ENCODE data around the gene PRAMEF17.
"Not testable (repeated sequence)": the region's sequence is repeated elsewhere in the genome, so short reads cannot be mapped to it uniquely, and the experiment has no call there.

PRAMEF17 gene, protein sequence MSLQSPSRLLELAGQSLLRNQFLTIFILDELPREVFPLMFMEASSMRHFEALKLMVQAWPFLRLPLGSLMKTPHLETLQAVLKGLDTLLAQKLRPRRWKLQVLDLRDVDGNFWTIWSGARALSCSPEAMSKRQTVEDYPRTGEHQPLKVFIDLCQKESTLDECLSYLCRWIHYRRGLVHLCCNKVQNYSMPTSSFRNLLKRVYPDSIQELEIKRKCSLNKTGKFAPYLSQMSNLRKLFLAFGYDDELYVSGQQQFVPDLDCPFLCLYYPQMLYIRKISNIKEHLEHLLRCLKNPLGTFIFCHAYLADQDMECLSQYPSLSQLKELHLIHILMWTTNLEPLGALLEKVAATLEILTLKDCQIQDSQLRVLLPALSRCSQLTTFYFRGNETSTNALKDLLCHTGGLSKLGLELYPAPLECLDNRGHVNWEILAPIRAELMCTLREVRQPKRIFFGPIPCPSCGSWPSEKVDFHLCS

DNA sequence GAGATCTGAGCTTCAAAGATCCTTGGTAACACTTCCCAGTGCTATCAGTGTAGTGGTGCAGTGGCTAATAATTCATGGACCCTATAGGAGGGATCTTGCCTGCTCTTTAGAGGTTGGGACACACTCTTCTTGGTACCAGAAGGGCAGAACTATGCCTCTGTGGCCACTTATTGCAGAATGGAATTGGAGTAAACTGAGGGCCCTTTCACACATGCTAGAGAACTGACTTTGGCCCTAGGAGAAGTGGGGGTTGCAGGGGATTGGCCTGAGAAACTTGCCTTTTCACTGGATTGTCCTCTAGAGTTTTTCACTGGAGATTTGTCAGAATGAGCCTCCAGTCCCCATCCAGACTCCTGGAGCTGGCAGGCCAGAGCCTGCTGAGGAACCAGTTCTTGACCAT, at the start of gene PRAMEF17:
Gene PRAMEF17, plus strand, starts transcription at position 301 of the 400 bp plus-strand sequence. Its CDS starts 26 bp downstream, at position 327.
- DNase-seq: not testable (repeated sequence)

DNA sequence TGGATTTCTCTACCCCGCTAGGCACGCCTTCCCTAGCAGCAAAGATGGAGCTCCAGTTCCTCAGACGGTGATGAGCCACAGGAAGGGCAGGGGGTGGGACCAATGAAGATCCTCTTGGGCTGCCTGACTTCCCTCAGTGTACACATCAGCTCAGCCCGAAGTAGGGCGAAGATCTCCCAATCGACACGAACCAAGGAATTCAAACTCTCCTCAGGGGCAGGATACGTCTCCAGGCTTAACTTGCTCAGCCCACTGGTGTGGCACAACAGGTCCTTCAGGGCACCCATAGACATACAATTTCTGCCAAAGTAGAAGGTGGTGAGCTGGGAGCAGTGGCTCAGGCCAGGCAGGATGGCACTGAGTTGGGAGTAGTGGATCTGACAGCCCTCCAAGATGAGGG, 46.9 kb upstream of the PRAMEF17 start:
- DNase-seq: not testable (repeated sequence)

DNA sequence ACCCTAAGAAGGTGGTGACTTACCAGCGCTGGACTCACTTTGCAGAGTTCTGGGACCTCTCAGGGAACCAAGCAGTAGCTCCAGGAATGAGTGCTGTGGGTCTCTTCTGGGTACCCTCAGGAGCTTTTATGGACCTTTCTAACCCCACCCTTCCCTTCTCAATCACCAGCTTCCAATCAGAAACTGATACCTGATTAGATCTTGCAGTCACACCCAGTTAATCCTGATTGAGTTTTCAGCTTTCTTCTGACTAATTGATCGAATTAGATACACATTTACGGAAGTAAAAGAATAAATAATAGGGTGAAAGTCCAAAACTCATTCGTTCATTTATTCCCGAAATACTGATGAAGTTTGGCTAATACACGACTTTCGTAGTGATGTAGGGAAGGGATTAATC, 42.4 kb upstream of the PRAMEF17 start, which contains the start of gene PRAMEF14:
Gene PRAMEF14, minus strand, starts transcription at position 101 of the 400 bp plus-strand sequence. CDS start 1,820 bp downstream, outside the sequence.
- DNase-seq: not testable (repeated sequence)

DNA sequence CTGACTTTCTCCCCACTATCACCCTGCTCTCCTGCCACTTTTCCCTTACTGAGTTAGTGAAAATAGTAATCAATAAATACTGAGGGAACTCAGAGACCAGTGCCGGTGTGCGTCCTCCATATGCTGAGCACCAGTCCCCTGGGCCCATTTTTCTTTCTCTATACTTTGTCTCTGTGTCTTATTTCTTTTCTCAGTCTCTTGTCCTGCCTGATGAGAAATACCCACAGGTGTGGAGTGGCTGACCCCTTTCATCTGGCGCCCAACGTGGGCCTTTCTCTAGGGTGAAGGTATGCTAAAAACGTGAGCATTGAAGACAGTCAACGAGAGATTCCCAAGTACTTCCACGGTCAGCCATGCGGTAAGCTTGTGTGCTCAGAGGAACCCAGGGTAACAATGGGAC, 36.0 kb upstream of the PRAMEF17 start:
- not testable (repeated sequence) for DNase-seq

DNA sequence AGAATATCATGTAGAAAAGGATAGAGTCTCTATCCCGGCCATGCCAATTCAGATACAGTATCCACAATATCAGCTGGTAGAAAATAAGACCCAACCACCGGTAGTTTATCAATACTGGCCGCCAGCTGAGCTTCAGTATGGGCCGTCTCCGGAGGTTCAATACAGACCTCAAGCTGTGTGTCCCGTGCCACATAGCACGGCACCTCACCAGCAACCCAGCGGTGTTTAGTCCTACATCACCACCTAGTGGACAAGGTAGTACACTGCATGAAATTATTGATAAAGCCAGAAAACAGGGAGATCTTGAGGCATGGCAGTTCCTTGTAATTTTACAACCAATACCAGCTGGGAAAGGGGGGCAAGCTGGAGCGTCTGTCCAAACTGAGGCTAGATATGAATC, 35.0 kb upstream of the PRAMEF17 start:
- DNase-seq: not testable (repeated sequence)

DNA sequence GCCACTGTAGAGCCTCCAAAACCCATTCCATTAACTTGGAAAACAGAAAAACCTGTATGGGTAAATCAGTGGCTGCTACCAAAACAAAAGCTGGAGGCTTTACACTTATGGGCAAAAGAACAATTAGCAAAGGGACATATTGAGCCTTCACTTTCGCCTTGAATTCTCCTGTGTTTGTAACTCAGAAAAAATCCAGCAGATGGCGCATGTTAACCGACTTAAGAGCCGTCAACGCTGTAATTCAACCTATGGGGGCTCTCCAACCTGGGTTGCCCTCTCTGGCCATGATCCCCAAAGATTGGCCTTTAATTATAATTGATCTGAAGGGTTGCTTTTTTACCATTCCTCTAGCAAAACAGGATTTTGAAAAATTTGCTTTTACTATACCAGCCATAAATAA, 32.7 kb upstream of the PRAMEF17 start:
- DNase-seq: not testable (repeated sequence)

DNA sequence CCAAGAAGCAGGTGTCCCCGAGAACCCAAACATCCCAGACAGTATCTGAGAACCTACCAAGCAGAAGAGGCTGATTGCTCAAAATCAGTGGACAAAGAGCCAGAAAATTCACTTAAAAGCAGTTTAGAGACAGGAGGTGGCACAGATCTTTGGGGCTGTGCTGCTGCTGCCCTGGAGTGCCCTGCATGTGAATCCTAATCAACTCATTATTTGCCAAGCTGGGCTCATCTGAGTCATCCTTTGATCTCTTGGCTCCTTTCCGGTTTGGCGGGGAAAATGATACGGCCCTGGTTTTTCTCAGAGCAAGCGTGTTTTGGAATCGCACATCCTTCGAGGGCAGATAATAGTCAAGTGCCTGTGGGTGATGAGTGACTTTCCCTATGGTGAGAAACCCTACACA, 27.1 kb upstream of the PRAMEF17 start:
- not testable (repeated sequence) for DNase-seq

DNA sequence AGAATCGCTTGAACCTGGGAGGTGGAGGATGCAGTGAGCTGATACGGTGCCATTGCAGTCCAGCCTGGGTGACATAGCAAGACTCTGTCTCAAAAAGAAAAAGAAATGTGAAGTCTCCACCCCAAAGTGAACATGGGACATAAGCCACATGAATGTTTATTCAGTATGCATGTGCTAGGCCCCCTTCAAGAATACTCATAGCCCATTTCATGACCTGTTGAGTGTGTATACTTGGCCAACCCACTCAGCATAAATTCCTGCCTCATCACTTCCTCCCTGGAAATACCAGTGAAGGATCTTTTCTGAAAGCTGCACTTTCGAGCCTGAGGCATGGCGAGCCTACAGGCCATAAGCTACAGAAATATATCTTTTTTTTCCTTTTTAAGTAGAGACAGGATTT, 24.5 kb upstream of the PRAMEF17 start:
- DNase-seq: not testable (repeated sequence)

DNA sequence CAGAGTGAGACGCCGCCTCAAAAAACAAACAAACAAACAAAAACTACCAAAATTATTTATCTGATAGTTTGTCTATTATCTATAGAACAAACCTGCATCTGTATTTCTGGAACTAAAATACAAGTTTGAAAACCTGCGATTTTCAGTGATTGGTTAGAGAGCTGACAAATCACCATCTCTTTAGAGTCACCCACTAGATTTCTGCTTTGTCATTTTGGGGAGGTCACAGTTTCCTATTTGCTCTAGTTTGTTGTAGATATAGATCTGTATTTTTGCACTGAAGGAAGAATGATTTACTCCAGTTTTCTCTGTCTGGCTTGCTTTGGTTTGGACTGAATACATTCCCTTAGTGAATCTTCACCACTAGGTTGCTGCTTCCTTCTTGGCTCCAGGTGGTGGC, 22.9 kb upstream of the PRAMEF17 start:
- not testable (repeated sequence) for DNase-seq

DNA sequence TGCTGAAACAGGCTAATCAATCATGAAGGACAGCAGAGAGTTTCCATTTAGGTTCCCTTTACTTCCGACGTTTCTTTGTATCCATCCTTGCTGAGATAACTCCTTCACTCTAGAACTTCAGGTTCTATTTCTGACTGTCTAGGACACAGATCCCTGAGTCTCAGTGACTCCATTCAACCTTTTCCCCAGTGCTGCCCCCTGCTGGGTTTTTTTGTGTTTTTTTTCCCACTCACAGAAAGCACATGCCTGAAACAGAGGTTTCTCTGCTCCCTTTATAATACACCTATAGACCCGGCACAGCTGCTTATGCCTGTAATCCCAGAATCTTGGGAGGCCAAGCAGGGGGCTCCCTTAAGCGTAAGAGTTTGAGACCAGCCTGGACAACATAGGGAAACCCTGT, 20.9 kb upstream of the PRAMEF17 start:
- not testable (repeated sequence) for DNase-seq

DNA sequence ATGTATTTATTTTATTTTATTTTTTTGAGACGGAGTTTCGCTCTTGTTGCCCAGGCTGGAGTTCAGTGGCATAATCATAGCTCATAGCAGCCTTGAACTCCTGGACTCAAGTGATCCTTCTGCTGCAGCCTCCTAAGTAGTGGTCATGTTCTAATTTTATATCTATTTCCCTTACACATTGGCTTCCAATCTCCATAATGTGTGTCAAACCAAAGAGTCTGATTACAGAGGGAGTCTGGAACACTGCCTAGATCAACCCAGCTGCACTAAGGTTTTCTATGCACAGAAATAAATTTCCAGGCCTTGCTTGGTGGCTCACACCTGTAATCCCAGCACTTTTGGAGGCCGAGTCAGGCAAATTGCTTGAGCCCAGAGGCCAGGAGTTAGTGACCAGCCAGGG, 10.4 kb upstream of the PRAMEF17 start:
- DNase-seq: not testable (repeated sequence)

DNA sequence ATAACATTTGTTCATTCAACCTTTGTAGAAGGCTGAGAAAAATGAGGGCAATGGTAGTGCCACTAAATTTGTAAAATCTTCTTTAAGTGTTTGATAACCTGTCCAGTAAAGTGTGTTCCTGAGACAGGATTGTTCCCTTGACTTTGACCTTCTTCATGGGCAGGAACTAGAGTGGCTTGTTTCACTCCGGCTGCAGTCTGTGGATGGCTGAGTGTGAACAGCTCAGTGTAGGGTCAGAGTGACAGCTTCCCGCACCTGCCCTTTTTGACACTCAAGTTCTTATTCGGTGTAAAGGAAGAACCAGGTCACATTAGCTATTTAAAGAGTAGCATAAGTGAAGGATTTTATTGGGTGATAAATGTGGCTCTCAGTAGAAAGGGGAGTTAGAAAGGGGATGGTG, 9.1 kb upstream of the PRAMEF17 start:
- not testable (repeated sequence) for DNase-seq

DNA sequence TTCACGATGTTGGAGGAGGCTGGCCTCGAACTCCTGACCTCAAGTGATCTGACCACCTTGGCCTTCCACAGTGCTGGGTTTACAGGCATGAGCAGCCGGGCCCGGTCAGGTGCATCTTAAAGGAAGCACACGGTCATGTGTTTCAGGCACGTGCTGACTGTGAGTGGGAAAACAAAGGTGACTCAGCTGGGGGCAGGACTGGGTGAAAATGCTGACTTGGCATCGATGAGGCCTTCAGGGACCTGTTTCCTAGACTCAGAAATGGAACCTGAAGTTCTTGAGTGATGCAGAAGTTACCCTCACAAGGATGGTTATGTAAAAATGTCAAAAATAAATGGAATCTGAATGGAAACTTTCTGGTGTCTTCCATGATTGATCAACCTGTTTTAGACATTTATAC, 3.6 kb downstream of the PRAMEF17 start:
- DNase-seq: not testable (repeated sequence)

DNA sequence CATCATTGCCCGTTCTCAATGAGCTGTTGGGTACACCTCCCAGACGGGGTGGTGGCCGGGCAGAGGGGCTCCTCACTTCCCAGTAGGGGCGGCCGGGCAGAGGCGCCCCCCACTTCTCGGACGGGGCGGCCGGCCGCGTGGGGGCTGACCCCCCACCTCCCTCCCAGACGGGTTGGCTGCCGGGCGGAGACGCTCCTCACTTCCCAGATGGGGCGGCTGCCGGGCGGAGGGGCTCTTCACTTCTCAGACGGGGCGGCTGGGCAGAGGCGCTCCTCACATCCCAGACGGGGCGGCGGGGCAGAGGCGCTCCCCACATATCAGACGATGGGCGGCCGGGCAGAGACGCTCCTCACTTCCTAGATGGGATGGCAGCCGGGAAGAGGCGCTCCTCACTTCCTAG, 5.3 kb downstream of the PRAMEF17 start:
- not testable (repeated sequence) for DNase-seq

DNA sequence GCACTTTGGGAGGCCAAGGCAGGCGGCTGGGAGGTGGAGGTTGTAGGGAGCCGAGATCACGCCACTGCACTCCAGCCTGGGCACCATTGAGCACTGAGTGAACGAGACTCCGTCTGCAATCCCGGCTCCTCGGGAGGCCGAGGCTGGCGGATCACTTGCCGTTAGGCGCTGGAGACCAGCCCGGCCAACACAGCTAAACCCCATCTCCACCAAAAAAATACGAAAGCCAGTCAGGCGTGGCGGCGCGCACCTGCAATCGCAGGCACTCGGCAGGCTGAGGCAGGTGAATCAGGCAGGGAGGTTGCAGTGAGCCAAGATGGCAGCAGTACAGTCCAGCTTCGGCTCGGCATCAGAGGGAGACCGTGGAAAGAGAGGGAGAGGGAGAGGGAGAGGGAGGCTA, 5.9 kb downstream of the PRAMEF17 start:
- DNase-seq: not testable (repeated sequence)

DNA sequence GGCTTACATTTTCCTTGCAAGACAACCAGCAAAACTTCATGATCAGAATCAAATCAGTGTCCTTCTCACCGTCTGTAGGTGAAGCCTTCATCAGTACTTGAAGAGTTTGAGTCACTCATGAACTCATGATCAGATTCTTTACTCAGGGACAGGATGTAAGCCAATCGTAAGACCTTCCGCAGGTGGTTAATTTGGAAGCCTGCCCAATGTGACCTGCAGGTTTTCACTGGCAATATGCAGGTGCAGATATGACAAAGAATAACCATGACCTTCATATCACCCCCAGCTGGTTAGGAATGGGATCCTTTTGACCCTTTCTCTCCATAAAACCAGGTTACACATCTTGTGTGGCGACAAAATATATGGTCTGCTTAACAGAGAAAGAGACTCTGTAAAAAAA, 18.4 kb downstream of the PRAMEF17 start:
- DNase-seq: no peak

DNA sequence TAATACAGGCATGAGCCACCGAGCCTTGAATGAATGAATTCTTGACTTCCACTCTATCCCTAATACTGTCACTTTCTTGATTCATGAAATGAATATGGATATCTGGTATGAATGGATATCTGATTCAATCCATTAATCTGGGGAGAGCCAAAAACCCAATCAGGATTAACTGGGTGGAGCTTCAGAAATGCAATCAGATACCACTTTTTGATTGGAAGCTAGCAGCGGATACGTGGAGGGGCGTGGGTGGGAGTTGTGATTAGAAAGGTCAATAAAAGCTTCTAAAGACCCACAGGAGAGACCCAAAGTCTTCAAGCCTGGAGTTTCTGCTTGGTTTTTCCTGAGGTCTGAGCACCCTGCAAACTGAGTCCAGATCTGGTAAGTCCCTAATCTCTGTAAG, 20.7 kb downstream of the PRAMEF17 start, which contains the start of gene PRAMEF20:
Gene PRAMEF20, plus strand, starts transcription at position 301 of the 400 bp plus-strand sequence. CDS start 5,905 bp downstream, outside the sequence.
- DNase-seq: not testable (repeated sequence)

DNA sequence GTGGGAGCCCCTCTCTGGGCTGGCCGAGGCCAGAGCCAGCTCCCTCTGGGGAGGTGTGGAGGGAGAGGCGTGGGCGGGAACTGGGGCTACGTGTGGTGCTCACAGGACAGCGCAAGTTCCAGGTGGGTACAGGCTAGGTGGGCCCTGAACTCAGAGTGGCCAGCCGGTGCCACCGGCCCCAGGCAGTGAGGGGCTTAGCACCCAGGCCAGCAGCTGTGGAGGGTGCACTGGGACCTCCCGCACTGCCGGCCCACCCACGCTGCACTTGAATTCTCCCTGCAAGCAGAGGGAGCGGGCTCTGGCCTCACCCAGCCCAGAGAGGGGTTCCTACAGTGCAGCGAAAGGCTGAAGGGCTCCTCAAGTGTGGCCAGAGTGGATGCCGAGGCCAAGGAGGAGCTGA, 41.1 kb downstream of the PRAMEF17 start:
- no peak for DNase-seq

DNA sequence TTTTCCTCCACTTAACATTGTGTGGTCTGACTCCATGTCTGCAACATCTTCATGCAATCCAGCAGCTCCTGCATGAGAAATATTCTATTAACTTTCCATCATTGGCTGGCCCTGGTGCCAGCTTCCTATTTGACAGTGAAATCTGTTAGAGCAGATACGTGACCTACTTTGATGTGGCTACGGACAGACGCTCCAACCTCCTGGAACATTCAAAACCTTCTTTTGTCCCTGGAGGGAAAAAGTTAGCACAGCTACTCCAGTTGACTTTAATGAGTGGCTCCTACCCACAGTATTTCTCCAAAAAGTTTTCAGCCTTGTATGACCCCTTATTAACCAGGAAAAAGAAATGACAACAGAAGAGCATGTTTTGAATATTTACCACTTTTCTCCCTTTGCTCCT, 42.8 kb downstream of the PRAMEF17 start:
- DNase-seq: no peak

DNA sequence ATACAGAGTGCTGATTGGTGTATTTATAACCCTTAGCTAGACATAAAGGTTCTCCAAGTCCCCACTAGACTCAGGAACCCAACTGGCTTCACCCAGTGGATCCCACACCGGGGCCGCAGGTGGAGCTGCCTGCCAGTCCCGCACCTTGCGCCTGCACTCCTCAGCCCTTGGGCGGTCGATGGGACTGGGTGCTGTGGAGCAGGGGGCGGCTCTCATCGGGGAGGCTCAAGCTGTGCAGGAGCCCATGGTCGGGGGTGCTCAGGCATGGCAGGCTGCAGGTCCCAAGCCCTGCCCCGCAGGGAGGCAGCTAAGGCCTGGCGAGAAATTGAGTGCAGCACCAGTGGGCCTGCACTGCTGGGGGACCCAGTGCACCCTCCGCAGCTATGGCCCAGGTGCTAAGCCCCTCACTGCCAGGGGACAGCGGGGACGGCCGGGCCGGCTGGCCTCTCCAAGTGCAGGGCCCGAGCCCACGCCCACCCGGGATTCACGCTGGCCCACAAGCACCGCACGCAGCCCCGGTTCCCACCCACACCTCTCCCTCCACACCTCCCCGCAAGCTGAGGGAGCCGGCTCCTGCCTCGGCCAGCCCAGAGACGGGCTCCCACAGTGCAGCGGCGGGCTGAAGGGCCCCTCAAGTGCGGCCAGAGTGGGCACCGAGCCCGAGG, 44.4 kb downstream of the PRAMEF17 start:
- not testable (repeated sequence) for DNase-seq

DNA sequence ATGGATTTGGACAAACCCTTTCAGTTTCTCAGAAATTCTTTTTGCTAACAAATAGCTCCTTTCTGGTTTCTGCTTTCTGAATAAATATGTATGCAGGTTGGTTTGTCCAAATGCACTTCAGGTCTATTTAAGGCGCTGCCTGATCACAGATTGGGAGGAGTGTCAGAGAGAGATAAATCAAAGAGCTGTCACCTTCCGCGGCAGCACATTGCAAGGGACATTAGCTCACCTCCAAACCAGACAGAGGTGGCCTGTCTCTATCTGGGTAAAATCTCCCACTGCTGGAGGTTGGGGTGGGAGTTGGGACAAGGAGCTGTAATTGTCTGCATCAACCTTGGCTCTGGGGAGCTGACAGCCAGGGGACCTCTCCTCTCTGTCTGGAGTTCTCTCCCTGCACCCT, 46.0 kb downstream of the PRAMEF17 start:
- DNase-seq: no peak

DNA sequence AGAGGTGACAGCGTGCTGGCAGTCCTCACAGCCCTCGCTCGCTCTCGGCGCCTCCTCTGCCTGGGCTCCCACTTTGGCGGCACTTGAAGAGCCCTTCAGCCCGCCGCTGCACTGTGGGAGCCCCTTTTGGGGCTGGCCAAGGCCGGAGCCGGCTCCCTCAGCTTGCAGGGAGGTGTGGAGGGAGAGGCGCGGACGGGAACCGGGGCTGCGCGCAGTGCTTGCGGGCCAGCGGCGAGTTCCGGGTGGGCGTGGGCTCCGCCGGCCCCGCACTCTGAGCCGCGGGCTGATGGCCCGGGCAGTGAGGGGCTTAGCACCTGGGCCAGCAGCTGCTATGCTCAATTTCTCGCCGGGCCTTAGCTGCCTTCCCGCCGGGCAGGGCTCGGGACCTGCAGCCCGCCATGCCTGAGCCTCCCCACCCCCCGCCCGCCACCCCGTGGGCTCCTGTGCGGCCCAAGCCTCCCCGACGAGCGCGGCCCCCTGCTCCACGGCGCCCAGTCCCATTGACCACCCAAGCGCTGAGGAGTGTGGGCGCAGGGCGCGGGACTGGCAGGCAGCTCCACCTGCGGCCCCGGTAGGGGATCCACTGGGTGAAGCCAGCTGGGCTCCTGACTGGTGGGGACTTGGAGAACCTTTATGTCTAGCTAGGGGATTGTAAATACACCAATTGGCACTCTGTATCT, 49.8 kb downstream of the PRAMEF17 start:
- DNase-seq: not testable (repeated sequence)
